Stimulated activated CD8-positive, alpha-beta memory T cell treated with anti-CD3 and anti-CD28 coated beads, Interleukin-15, amount 100 ng/mL, for 4 hours (primary cell): Measurements from ENCODE around the gene FAM76B.

Experiments
- DNase-seq, 2 donors: peaks; one replicate each; pipeline ENCODE4 v3.0.0-alpha.2; 2020; ENCODE audit warnings: low read depth in 2 of 2

The FAM76B gene

DNA sequence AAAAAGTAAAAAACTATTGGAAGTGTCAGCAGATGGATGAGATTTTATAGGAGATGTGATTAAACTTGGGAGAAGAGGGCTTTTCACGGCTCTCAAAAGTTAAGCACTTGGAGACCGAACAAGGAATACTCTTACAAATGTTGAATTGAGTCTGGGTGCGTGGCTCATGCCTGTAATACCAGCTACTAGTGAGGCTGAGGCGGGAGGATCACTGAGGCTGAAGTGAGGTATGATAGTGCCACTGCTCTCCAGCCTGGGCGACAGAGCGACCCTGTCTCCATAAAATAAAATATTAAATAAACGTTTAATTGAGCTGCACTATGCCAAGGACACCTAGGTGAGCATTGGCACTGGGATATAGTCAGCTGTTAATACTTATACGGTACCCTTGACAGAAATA is 2.6 kb upstream of the FAM76B start:
- no peak for DNase-seq

DNA sequence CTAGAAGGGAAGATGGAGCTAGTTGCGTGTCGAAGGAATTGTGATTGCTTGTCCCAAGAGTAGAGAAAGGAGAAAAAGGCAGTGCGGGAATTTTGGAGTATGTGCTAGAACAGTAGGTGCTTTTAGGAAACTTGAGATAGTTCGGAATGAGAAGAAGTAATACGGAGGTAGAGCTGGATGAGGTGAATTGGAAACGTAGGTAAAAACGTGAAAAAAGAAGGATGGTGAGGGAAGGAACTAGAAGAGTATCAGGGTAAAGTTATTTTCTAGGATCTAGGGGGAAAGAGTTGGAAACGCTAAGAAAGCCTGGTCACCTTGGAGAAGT is 2.1 kb upstream of the FAM76B start:
- DNase-seq: no peak

DNA sequence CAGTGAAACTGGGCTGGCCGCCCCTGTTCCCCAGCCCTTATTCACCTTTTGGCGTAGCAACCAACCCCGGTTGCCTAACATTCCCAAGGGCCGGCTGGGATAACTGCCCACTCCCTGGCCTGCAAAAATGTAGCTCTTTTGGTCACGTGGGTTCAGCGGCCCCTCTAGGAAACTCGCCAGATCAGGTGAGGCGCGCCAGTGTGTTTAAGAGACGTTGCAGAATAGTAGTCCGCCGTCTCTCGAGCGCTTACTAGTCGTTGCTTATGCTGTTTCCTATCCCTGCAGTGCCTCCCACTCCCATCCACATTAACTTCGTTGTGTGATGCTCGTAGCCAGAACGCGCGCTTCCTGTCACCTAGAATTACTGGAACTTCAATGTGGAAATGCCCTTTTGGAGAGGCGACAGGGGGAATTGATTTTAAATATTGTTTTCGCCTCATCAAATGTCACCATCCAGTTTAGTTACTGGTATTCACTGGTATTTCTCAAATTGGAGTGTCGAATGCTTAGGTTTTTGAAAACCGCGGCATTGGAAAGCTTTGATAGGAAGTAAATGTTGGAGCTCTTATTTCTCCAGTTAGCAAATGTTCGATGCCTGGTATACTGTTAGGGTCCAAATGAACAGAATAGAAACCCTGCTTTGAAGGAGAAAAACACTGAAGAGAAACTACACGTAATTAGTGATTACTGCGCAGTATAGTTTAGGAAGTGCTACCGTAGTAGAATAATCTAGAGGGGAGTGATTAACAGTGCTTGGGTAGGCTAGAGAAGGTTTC is 1.5 kb upstream of the FAM76B start:
- peak; percentile 4 to 17 for DNase-seq

DNA sequence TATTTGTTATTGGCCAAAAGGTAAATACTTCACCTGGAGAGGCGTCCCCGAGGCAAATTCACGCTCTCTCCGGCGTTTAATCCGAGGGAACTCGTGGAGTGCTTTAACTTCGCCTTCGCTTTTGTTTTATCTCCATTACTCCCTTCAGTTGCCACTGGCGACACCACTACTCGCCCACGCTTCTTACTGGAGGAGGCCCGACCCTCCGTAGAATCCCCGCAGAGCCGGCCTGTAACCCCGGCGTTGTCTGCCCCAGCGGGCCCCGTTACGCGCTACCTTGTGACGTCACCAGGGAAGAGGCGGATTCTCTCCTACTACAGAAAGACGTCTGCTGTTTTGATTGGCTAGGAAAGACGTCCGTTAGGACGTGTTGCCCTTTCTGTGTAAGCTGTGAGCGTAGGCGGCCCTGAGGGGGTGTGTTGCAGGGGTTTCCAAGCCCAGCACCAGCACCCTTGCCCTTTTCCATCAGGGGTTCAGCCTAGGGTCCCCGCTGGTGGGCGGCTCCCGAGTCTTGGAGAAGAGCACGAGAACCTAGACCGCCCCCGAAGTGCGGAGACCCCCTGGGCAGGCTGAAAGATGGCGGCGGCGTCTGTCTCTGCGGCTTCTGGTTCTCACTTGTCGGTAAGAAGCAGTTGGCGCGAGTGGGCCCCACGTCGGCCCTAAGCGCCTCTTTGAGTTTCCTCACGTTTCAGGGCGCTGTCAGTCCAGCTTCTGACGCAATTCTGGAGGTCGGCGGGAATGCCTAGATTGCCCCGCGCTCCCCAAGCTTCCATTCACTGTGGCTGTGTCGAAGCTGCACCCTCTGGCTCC is 746 bp upstream of the FAM76B start, which contains the start of gene CEP57:
CEP57 (plus strand) TSS at position 376 of the 810 bp plus-strand sequence; CDS start at position 577, 201 bp downstream.
- peak; percentile 89 to 97 for DNase-seq

DNA sequence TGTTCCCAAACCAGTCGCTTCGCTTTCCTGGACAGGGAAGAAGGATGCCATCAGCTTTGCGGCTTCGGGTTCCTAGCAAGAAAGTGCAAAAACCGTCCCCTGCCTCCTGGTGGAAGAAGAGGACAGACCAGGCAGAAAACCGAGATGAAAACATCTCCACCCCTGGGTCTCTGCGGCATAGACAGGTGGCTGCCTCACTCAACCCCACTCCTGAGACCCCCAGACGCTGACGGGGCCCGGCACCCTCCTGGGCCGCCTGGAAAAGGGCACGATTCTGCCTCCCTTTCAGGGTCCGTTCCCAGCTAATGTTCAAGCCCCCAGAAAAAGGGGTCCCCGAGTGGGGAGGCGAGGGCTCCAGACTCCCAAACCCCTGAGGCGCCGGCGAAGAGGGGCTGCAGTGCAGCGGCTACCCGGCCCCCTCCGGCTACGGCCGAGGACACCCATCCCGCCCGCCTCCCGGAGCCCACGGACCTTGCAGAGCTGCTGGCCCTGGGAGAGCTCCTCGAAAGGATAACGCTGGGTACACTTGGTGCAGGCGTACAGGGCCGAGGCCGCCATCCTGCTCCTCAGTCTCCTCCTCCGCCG is 569 bp downstream of the FAM76B start:
- DNase-seq: no peak

DNA sequence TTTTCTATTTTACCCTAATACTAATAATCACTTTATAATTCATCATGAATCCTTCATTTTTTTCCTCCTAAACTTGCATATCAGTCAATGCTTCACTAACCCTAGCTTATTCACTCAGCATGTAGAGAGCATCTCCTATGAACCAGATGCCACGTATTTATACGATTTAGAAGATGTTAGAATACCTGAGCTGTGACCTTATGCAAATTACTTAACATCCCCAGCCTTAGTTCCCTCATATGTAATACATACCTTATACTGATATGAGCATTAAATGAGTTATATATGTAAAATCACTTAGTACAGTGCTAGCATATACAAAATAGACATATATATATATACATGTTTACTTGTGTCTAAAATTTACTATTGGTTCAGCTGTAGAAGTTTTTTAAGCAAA is 9.0 kb downstream of the FAM76B start:
- no peak for DNase-seq

DNA sequence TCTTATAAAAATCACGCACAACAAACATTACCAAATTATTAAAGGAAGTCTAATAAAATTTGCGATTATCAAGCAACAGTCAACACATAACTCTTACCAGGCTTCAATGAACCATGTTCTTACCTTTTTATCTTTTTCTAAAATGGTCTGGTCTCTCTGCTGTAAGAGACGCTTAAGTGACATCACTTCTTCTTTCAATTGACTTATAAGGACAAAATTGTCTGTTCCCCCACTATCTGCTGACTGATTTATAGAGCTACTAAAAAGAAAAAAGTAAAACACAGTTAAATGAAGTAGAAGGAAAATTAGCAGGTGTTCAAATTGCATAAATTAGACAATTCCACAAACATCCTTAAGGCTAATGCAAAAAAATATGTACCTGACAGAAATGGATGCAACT is 10.9 kb downstream of the FAM76B start:
- DNase-seq: no peak

DNA sequence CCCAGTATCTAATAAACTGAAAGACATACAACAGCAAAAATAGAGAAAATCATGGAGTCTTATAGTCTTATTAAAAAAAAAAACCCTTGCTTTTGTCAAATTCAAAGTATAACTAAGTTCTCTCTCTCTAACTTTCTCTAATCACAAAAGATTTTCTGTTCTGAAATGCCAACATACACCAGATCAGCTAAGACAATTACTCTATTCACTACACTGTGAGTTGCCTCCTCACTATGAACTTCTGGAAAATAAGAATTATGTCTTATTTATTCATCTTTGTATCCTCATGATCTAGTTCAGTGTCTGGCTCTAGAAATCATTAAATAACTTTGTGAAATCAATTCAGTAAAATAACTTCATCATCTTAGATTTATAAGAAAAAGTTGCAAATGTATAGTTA is 12.7 kb downstream of the FAM76B start:
- DNase-seq: no peak

DNA sequence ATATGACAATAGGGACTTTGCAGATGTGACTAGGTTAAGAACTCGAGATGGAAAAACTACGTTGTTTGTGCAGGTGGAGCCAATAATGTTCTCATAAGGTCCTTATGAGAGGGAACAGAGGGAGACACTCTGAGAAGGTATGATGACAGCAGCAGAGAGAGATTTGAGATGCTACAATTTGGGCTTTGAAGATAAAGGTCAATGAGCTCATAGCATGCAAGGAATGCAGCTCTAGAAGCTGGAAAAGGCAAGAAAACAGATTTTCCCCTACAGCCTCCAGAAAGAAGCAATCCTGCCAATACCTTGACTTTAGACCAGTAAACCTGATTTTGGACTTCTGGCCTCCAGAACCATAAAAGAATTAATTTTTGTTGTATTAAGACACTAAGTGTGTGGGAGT is 21.1 kb downstream of the FAM76B start:
- DNase-seq: no peak

DNA sequence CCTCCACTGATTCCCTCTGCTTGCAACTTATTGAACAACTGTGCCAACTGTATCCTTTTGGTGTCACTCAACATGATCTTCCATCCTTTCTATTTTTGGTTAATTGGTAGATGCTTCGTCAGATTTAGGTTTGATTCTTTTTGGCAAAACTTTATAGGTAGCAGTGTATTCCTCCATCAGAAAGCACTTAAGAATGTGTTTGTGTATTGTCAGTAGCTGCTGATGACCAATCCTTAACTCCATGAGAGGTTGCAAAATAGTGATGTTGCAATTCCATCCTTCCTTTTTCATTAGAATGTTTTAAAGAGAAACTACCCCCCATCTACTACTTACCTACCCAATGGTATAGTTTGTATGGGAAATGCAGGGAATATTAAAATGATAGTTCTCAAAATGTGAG is 22.1 kb downstream of the FAM76B start:
- DNase-seq: no peak

DNA sequence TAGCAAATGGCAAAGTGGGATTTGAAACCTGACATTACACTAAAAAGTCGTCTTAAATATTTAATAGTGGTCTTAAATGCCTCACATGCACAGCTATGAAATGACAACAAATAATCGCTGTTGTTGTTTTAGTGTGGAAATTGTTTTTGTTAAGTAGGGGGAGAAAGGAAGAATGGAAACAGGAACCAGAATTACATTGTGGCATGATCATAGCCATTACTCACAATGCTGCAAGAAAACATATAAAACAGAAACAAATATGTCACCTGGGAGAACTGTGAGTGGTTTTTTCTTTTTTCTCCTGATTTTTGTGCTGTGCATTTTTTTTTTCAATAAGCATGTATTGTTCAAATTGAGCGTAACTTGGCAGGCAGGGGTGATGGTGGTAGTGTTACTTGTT is 22.9 kb downstream of the FAM76B start:
- DNase-seq: no peak

DNA sequence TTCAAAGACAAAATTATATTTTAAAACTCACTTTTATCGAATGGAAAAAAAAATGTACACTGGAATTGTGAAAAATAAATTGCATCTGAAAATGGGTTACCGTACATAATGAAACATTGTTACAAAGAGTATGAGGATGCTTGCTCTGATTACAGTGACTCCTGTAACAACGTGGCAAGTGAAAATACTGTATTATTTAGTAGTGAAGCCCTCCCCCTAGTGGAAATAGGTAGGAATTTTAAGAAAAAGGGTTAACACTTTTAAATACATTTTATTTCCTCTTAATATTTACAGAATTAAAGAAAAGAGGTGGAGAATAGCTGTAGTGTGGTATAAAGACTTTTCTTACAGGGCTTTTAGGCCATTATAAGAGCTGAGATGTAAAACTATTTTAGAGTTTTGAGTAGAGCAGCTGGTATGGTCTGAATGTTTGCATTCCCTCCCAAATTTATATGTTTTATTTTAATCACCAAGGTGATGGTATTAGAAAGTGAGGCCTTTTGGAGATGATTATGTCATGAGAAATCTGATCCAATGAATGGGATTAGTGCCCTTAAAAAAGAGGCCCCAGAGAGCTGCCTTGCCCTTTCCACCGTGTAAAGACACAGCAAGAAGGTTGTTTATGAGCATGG is 25.2 kb downstream of the FAM76B start:
- DNase-seq: no peak

DNA sequence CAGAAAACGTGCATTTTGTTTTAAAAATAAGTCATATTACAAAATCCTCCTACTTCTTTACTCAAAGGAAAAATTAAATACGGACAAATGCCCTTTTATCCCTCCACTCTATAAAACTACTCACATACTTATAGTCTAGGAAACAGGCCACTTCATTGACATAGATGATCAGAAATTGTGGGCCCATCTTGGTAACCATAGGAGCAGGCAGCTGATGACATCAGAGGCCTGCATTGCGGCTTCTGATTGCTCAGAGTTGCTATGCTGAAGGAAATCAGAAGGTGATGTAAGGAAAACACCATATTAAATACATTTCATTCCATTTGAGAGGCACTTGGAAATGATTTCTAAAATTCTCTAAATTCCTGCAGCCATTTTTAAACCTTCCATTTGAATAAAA is 27.0 kb downstream of the FAM76B start:
- no peak for DNase-seq

DNA sequence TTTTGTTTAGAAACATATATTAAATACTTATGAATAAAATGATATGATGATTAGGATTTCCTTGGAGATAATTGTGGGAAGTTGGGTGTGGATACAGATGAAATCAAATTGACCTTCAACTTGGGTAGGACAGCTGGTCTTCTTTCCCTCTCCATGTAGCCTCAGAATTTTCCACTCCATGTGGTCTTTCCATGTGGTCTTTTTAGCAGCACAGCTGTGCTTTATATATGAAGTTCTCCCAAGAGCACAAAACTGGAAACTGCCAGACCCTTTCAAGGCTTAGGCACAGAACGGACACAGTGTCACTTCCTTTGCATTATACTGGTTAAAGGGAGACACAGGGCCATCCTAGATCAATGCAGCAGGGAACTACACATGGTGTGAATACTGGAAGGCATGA is 28.6 kb downstream of the FAM76B start:
- no peak for DNase-seq

DNA sequence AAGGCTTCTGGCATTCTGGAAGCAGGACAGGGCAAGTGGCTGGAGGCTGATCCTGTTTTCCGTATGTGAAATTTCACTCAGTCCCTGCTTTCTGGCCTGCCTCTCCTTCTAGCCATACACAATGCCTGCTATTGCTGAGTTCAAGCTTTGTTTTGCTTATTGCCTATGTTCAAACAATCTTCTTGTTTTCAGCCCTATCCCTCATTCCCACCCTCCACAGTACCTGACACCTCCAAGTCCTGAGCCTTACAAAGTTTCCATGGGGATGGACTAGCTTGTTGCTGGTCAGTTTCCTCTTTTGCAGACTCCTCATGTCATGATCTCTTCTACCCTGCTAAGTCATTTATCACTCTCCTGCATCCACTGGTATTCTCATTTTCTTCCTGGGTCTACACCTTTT is 38.1 kb downstream of the FAM76B start:
- DNase-seq: no peak

DNA sequence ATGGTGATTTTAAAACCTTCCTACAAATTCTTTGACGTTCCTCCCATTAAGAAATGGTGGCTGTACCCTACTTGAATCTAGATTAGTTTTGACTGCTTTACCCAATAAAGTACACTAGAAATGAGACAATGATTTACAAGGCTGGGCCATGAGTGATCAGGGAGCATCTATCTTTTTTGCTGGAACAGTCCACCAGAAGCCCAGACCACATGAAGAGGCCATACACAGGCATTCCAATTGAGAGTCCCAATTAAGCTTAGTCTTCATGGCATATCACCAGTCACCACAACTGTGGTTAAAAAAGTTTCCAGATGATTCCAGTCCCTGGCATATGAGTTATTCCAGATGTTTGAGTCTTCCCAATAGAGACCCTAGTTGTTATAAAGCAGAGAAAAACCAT is 39.5 kb downstream of the FAM76B start:
- DNase-seq: no peak

DNA sequence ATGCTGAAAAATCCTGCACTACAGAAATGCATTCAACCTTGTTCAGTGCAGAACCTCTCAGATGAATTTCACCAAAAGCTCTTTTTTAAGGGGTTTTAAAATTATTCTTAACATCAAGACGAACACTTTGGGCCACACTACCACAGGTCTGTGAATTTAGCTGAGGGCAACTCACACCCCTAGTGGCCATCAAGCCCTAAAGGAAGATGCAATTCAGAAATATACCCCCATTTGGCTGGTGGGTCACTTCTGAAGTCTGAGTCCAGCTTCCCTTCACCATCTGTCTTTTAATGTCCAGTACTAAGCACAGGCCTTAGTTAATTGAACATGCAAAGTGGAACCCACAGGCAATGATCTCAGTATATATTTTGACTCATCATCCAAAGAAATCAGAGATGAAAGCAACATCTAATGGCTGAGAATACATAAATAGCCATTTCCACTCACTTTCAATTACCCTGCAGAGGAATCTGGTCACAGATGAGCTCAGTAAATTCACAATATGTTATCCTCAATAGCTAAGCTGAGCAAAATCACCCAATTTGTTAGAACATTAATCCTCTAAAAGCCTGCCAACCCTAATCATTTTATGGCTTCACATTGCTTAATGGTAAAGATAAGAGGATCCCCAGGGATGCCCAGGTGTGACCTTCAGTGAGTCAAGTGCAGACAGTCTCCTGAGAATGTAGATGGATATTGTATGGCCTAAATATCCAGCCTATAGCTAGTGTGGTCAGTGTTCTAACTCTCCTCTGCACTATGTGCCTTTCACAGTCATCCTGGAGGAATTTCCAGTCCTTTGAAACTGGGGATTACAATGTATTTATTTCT is 50.3 kb downstream of the FAM76B start:
- no peak for DNase-seq

DNA sequence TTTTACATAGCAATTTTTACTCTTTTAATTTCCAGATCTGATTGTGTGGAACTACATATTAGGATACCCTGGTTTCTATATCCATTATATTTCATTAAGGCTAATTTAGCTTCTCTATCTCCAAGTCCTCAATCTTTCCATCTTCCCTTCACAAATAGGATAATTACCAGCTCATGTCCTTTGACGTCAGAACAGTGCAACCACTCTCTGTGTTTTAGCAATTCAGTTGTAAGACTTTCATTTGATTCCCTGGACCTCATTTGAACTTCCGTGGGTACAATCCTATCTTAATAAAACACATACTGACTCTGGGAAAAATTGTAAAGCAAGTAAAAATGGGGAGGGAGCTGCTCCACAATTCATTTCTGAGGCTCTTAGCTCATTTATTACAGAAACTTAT is 52.8 kb downstream of the FAM76B start:
- DNase-seq: no peak

DNA sequence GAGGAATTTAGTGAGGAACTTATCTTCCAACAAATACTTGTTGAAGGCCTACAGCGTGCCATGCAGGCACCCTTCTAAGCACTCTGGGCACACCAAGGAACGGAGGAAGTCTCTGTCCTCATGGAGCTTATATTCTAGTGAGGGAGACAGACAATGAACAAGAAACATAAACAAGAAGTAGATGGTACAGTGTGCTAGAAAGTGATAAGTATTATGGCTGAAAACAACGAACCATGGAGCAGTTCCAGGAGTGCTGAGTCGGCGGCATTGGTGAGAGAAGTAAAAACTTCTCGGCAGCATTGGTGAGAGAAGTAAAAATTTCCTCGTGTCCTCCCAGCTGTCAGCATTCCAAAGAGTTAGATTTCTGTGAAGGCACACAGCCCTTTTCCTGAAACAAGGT is 53.2 kb downstream of the FAM76B start:
- DNase-seq: no peak

DNA sequence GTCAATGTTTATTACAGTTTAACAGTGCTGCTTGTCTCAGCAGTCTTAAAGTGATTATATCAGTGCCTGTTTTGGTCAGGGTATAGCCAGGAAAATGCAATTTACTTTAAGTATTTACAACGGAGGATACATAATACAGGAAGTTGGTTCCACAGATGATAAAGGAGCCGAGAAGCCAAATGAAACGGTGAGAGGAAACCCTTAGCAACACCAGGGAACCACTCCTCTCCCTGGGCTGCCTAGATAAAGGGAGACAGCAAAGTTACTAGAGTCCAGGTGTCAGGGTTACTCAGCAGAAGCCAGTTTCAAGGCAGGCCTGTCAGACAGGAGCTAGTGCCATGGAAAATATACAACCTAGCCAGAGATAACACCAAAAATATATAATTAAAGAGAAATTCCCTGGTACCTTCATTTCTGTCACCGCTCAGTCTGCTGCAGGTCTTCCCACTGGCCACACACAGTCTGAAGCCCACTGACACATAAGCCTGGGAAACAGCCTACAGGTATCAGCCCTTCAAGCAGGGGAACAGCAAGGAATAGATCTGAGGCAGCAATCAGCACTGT is 55.5 kb downstream of the FAM76B start:
- no peak for DNase-seq

DNA sequence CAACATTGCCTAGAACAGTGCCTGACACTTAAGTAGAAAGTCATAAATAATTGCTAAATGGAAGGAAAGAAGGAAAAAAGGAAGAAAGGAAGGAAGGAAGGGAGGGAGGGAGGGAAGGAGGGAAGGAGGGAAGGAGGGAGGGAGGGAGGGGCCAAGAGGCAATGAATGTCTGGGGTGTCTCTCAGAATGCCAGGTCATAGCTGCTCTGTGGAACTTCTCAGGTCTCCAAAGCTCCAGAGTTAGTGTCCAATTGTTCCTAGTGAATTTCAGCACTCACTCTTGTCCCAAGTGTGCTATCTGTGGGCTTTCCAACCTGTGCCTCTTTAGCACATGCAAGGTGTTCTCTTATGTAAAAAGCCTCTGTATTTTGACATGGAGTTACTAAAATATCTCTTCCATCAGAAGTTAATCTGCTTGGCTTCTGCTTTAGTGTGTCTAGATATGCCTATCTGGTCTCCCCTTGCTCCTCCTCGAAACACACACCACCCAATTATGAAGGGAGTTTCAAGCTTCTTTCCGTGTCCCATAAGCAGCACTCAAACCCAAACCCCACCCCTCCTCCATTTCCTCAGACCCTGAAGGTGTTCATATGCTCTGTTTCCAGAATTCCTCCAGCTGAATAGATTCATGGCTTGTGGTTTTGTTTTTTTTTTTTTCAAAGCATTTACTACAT is 56.5 kb downstream of the FAM76B start:
- no peak for DNase-seq
